ENCODE measurements around the gene DIP2A. TPM values are rescaled to one million over a fixed set of nuclear protein-coding genes. Genes with fewer than 3 reads are reported as not detected.

Gene DIP2A
- total and polyA plus RNA-seq, 2 of the 8 experiments (the other 6 are each of a cell fraction or from before 2014, with no cell fraction given), result 16.0 to 27.1 TPM

GRCh38 chr21:46409641-46410406, 48.9 kb upstream of the DIP2A start:
- Histone ChIP-seq H3K4me2 (ENCODE audit: insufficient read depth in 1 of 2, low read depth in 2 of 2, low read length in 2 of 2) (no peak overlapping the region), H3K23ac (ENCODE audit: insufficient read length) (no peak overlapping the region), H2BK15ac (ENCODE audit: low read length) (no peak overlapping the region), H3K4me3 (ENCODE audit: extremely low read depth in 1 of 4, insufficient read depth in 2 of 4, low read depth in 3 of 4, low read length in 4 of 4) (no peak overlapping the region), H4K8ac (ENCODE audit: extremely low read depth, insufficient read depth, low read length) (no peak overlapping the region), H4K5ac (ENCODE audit: insufficient read length, low read depth, low read length) (no peak overlapping the region), H4K91ac (replicated peaks; ENCODE audit: insufficient read length, low read length) (no peak overlapping the region), H2BK5ac (ENCODE audit: low read depth, low read length) (no peak overlapping the region), H3K56ac (replicated peaks; ENCODE audit: insufficient read length, low read depth, low read length) (no peak overlapping the region), H3K79me2 (ENCODE audit: control insufficient read depth in 1 of 2, insufficient read depth in 2 of 2, low read length in 2 of 2) (no peaks in the 10 kb centered on the region), H3K9me3 (ENCODE audit: insufficient read depth in 2 of 2, low read depth in 1 of 2, low read length in 1 of 2) (no peaks in the 10 kb centered on the region), H3K36me3 (ENCODE audit: control insufficient read depth in 2 of 4, insufficient read depth in 4 of 4, low read length in 3 of 4) (peaks cover 0 to 9% (median 4%) of the 10 kb centered on the region in 4 experiments; a peak in 4 of 8 replicates), H2BK12ac (ENCODE audit: low read depth, low read length) (no peak overlapping the region), H3K18ac (ENCODE audit: extremely low read depth, low read length) (no peak overlapping the region), H3K27me3 (replicated peaks in 1 of 4; ENCODE audit: control insufficient read depth in 3 of 4, extremely low read depth in 1 of 4, insufficient read depth in 3 of 4, low read length in 3 of 4) (no peaks in the 10 kb centered on the region), H3K4me1 (replicated peaks in 1 of 4; ENCODE audit: control insufficient read depth in 3 of 4, insufficient read depth in 4 of 4, low read length in 3 of 4) (peaks cover 3 to 10% (median 6%) of the 10 kb centered on the region in 4 experiments), H3K23me2 (ENCODE audit: low read depth, low read length) (no peaks in the 10 kb centered on the region), H2BK120ac (replicated peaks; ENCODE audit: low read depth, low read length) (no peak overlapping the region), H2AK5ac (ENCODE audit: low read depth, low read length) (no peak overlapping the region), H2AFZ (ENCODE audit: low read length) (no peak overlapping the region), H3K14ac (ENCODE audit: insufficient read length) (no peak overlapping the region), H3K9ac (replicated peaks in 1 of 4; ENCODE audit: extremely low read depth in 1 of 4, low read depth in 3 of 4, low read length in 3 of 4) (0 out of 7 replicates have a peak overlapping the region, but pooled peaks of 1 of the 4 experiments have one; percentile 38), H2BK20ac (ENCODE audit: low read length) (no peak overlapping the region), H3K4ac (replicated peaks; ENCODE audit: insufficient read length, low read depth, low read length) (no peak overlapping the region), H3K27ac (ENCODE audit: low read depth, low read length) (no peak overlapping the region; the same call in 1 of the 2 replicates), H3K79me1 (ENCODE audit: low read depth, low read length) (no peaks in the 10 kb centered on the region; the same call in 1 of the 2 replicates), H4K20me1 (replicated peaks in 1 of 2; ENCODE audit: control insufficient read depth in 1 of 2, insufficient read depth in 2 of 2, low read length in 2 of 2) (no peaks in the 10 kb centered on the region)
- WGBS, 2 experiments (ENCODE audit: extremely low coverage in 1 of 2, insufficient coverage in 1 of 2, insufficient read length in 1 of 2, insufficient replicate concordance in 2 of 2, low coverage in 1 of 2, low lambda C conversion rate in 2 of 2, missing lambda C conversion rate in 1 of 2), result 88% methylated on average over 32 of the region's 32 CpGs; no CpG with 5 or more reads in 1 of the 2 experiments
- ChIA-PET POLR2A (ENCODE audit: partially characterized antibody) (no interaction called here), CTCF (ENCODE audit: partially characterized antibody) (no interaction called here)
- FAIRE-seq (no peak), DNase-seq (ENCODE audit: low read depth in 1 of 2, low spot score in 2 of 2) (no peak)
- TF ChIP-seq NANOG (IDR thresholded peaks at IDR 0.05; ENCODE audit: insufficient read depth, low read depth, low read length, poor library complexity, severe bottlenecking) (no peak), ATF2 (IDR thresholded peaks at IDR 0.05; ENCODE audit: low read length) (no peak), KDM1A (IDR thresholded peaks at IDR 0.05; ENCODE audit: borderline replicate concordance, low read length) (no peak), USF2 (IDR thresholded peaks at IDR 0.05; ENCODE audit: low read length) (no peak), SRF (IDR thresholded peaks at IDR 0.05; ENCODE audit: low read depth, low read length) (no peak), TAF1 (IDR thresholded peaks at IDR 0.05; ENCODE audit: low read depth, low read length) (no peak)
